ENCODE data around the gene TSNAX. TPM values are rescaled to one million over a fixed set of nuclear protein-coding genes. Genes with fewer than 3 reads are reported as not detected.

TSNAX gene
- total and polyA plus RNA-seq, 2 of the 8 experiments (the other 6 are each of a cell fraction or from before 2014, with no cell fraction given): 7.7 to 34.0 TPM

- no peak overlapping the region for H4K91ac ChIP-seq (replicated peaks; ENCODE audit: insufficient read length, low read length)
- H3K9me3 ChIP-seq (ENCODE audit: insufficient read depth in 2 of 2, low read depth in 1 of 2, low read length in 1 of 2): no peaks in the 10 kb centered on the region
- no peaks in the 10 kb centered on the region for H3K79me1 ChIP-seq (ENCODE audit: low read depth, low read length)
- no peak overlapping the region for H2BK12ac ChIP-seq (ENCODE audit: low read depth, low read length)
- H3K14ac ChIP-seq (ENCODE audit: insufficient read length): no peak overlapping the region
- no peak overlapping the region for H2BK120ac ChIP-seq (replicated peaks; ENCODE audit: low read depth, low read length)
- CTCF ChIA-PET (ENCODE audit: partially characterized antibody): interaction anchor here (0.6 kb wide), 1 partner anchor 144 kb away, joined by 5 read pairs; no protein-coding TSS in a partner anchor
- WGBS, 2 experiments (ENCODE audit: extremely low coverage in 1 of 2, insufficient coverage in 1 of 2, insufficient read length in 1 of 2, insufficient replicate concordance in 2 of 2, low coverage in 1 of 2, low lambda C conversion rate in 2 of 2, missing lambda C conversion rate in 1 of 2): 86% methylated on average over 2 of the region's 2 CpGs; no CpG with 5 or more reads in 1 of the 2 experiments
- no peak for DNase-seq (ENCODE audit: low read depth in 1 of 2, low spot score in 2 of 2)
- no peak overlapping the region for H3K18ac ChIP-seq (ENCODE audit: extremely low read depth, low read length)
- H4K5ac ChIP-seq (ENCODE audit: insufficient read length, low read depth, low read length): no peak overlapping the region
- peaks cover 0 to 1% (median 0%) of the 10 kb centered on the region in 4 experiments; a peak in 1 of 7 replicates for H3K27me3 ChIP-seq (replicated peaks in 1 of 4; ENCODE audit: control insufficient read depth in 3 of 4, extremely low read depth in 1 of 4, insufficient read depth in 3 of 4, low read length in 3 of 4)
- H3K27ac ChIP-seq (ENCODE audit: low read depth, low read length): no peak overlapping the region
- no peaks in the 10 kb centered on the region for H3K4me1 ChIP-seq (replicated peaks in 1 of 4; ENCODE audit: control insufficient read depth in 3 of 4, insufficient read depth in 4 of 4, low read length in 3 of 4)
- no peak overlapping the region for H2AFZ ChIP-seq (ENCODE audit: low read length)
- no peak overlapping the region for H2BK15ac ChIP-seq (ENCODE audit: low read length)
- FAIRE-seq: no peak
- H3K56ac ChIP-seq (replicated peaks; ENCODE audit: insufficient read length, low read depth, low read length): no peak overlapping the region
- H4K20me1 ChIP-seq (replicated peaks in 1 of 2; ENCODE audit: control insufficient read depth in 1 of 2, insufficient read depth in 2 of 2, low read length in 2 of 2): no peaks in the 10 kb centered on the region
- no peak overlapping the region for H3K4ac ChIP-seq (replicated peaks; ENCODE audit: insufficient read length, low read depth, low read length)
- peaks cover 0 to 16% (median 6%) of the 10 kb centered on the region in 4 experiments; a peak in 5 of 8 replicates for H3K36me3 ChIP-seq (ENCODE audit: control insufficient read depth in 2 of 4, insufficient read depth in 4 of 4, low read length in 3 of 4)
- H3K4me3 ChIP-seq (ENCODE audit: extremely low read depth in 1 of 4, insufficient read depth in 2 of 4, low read depth in 3 of 4, low read length in 4 of 4): no peak overlapping the region
- no peaks in the 10 kb centered on the region for H3K23me2 ChIP-seq (ENCODE audit: low read depth, low read length)
- POLR2A ChIA-PET (ENCODE audit: partially characterized antibody): no interaction called here
- H4K8ac ChIP-seq (ENCODE audit: extremely low read depth, insufficient read depth, low read length): no peak overlapping the region
- H3K4me2 ChIP-seq (ENCODE audit: insufficient read depth in 1 of 2, low read depth in 2 of 2, low read length in 2 of 2): no peak overlapping the region
- H2AK5ac ChIP-seq (ENCODE audit: low read depth, low read length): no peak overlapping the region
- H3K23ac ChIP-seq (ENCODE audit: insufficient read length): no peak overlapping the region
- H3K79me2 ChIP-seq (ENCODE audit: control insufficient read depth in 1 of 2, insufficient read depth in 2 of 2, low read length in 2 of 2): no peaks in the 10 kb centered on the region
- no peak overlapping the region for H2BK20ac ChIP-seq (ENCODE audit: low read length)
- no peak overlapping the region for H2BK5ac ChIP-seq (ENCODE audit: low read depth, low read length)
- H3K9ac ChIP-seq (replicated peaks in 1 of 4; ENCODE audit: extremely low read depth in 1 of 4, low read depth in 3 of 4, low read length in 3 of 4): no peak overlapping the region
- TF ChIP-seq SUZ12 (IDR thresholded peaks at IDR 0.05; ENCODE audit: low read length) (no peak), ATF3 (IDR thresholded peaks at IDR 0.05; ENCODE audit: insufficient read depth, low read depth, low read length) (no peak), RFX5 (IDR thresholded peaks at IDR 0.05; ENCODE audit: borderline replicate concordance, low read depth, low read length) (no peak), CHD1 (IDR thresholded peaks at IDR 0.05; ENCODE audit: low read depth, low read length) (no peak)
Observed at GRCh38 chr1:231566496-231566895, 38.0 kb downstream of the TSNAX start.
